WTC11 (cell line): ENCODE measurements around the gene HK2.

Experiments used
- FOXJ3 ChIP-seq: sonication (generic); formaldehyde crosslinking; IDR thresholded peaks from 2 replicates; pipeline ENCODE4 v1.9.0; 2021; ENCODE audit warnings: missing genetic modification reagents, mild to moderate bottlenecking, borderline replicate concordance
- TF ChIP-seq, protein P1 (sequence below): sonication (generic); formaldehyde crosslinking; IDR thresholded peaks from 2 replicates; pipeline ENCODE4 v1.8.0; 2022; ENCODE audit warnings: mild to moderate bottlenecking, missing genetic modification reagents

DNA sequence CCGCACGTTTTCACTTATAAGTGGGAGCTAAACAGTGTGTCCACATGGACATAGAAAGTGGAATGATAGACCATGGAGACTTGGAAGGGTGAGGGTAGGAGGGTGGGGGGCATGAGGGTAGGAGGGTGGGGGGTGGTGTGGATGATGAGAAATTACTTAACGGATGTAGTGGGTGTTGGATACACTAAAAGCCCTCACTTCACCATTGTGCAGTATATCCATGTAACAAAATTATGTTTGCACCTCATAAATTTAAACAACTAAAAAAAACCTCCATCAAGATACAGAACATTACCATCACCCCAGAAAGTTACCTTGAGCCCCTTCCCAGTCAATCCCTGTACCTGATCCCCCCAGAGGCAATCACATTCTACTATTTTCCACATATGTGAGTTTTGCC, 26.2 kb downstream of the HK2 start:
- TF ChIP-seq, protein P1, sequence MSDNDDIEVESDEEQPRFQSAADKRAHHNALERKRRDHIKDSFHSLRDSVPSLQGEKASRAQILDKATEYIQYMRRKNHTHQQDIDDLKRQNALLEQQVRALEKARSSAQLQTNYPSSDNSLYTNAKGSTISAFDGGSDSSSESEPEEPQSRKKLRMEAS (CRISPR knock-in tag): no peak
- TF ChIP-seq FOXJ3 (CRISPR knock-in tag): no peak
